HEK293 (cell line): ENCODE results near the gene RALGAPA1.

ENCODE experiments used
- ZNF24 ChIP-seq: fragments of 450-650 bp; formaldehyde crosslinking; IDR thresholded peaks from 2 replicates; pipeline ENCODE4 v1.5.1; 2016; ENCODE audit warnings: missing biosample characterization, missing genetic modification characterization
- ZNF707 ChIP-seq: fragments of 450-650 bp; formaldehyde crosslinking; IDR thresholded peaks from 2 replicates; pipeline ENCODE4 v1.5.1; 2016; ENCODE audit warnings: missing biosample characterization, missing genetic modification characterization
- TF ChIP-seq, protein P1 (sequence below): fragments of 450-650 bp; formaldehyde crosslinking; IDR thresholded peaks from 2 replicates; pipeline ENCODE4 v1.5.1; 2016; ENCODE audit warnings: missing biosample characterization, missing genetic modification characterization

DNA sequence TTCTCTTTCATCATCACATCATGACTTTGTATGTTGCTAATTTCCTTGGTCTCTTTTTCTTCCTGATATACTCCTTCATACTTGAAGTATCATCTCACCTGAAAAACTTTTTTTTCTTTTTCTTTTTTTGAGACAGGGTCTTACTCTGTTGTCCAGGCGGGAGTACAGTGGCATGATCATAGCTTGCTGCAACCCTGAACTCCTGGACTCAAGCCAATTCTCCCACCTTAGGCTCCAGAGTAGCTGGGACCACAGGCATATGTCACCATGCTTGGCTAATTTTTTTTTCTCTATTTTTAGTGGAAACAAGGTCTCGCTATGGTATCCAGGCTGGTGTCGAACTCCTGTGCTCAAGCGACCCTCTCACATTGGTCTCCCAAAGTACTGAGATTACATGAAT lies 107.6 kb downstream of the RALGAPA1 start:
- TF ChIP-seq, protein P1, sequence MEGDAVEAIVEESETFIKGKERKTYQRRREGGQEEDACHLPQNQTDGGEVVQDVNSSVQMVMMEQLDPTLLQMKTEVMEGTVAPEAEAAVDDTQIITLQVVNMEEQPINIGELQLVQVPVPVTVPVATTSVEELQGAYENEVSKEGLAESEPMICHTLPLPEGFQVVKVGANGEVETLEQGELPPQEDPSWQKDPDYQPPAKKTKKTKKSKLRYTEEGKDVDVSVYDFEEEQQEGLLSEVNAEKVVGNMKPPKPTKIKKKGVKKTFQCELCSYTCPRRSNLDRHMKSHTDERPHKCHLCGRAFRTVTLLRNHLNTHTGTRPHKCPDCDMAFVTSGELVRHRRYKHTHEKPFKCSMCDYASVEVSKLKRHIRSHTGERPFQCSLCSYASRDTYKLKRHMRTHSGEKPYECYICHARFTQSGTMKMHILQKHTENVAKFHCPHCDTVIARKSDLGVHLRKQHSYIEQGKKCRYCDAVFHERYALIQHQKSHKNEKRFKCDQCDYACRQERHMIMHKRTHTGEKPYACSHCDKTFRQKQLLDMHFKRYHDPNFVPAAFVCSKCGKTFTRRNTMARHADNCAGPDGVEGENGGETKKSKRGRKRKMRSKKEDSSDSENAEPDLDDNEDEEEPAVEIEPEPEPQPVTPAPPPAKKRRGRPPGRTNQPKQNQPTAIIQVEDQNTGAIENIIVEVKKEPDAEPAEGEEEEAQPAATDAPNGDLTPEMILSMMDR (tag by site-specific recombination): no peak
- TF ChIP-seq ZNF24 (tag by site-specific recombination) (no peak), ZNF707 (no peak)
